GM19025 (cell line): Measurements from ENCODE around the gene HSD11B1.

Experiments
- ATAC-seq: cut with Tn5 transposase; IDR thresholded peaks from one replicate; pipeline ENCODE4 v1.9.1; 2021; ENCODE audit warnings: mild to moderate bottlenecking, low read depth, moderate library complexity; ENCODE audit not compliant: unreplicated experiment

Gene HSD11B1

DNA sequence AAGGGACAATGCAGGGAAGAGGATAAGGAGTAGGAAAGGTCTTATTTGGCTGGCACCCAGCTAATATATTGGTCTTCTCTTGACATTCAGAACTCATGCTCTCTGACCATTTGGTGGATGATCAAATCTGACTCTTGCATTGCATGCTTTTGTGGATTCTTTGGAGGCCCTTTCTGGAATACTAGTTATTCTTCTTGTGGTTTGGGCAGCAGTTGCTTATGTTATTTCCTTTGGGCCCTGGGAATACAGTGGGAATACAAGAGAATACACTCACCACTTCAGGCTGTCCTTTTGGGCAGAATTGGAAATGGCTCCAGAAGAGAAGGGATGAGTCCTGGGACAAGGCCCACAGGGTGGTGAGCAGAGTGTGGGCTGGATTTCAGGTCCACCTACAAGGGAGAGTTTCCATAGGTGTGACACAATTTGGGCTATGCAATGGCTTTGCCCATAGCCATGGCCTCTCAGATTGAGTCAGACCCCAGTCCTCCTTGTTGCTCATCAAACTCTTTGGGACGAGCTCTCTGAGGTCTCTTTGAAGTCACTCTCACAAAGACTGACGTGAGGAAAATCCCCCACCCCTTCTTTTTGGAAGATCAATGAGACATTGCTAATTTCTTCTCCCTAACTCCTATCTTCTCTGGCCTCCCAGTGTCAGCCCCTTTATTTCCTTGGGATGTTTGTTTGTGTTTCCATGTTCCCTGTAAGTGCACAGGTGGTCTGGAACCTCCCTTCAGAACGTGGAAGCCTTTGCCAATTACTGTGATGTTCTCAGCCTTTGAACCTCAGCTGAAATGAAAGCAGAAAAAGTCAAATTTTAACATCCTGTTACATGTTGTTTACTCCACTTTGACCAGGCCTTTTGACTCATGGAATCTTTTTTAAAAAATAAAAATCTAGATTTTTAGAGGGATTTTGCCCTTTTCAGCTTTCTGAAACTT, 19.4 kb downstream of the HSD11B1 start:
- ATAC-seq, result no peak

DNA sequence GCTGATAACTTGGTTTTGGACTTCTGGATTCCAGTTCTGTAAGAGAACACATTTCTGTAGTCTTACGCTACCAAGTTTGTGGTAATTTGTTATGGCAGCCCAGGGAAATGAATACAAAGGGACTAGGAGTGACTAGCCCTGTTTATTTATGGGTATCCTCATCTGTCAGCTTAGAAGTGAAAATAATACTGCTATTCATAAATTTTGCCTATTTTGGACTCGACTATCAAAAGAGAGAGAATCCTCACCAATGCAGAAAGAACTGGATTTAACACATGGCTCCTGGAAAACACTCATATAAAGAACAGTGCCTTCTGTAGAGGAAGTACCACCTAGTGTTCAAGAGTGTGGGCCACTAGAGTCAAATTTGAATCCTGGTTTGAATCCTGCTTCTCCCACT, 22.6 kb downstream of the HSD11B1 start:
- no peak for ATAC-seq

DNA sequence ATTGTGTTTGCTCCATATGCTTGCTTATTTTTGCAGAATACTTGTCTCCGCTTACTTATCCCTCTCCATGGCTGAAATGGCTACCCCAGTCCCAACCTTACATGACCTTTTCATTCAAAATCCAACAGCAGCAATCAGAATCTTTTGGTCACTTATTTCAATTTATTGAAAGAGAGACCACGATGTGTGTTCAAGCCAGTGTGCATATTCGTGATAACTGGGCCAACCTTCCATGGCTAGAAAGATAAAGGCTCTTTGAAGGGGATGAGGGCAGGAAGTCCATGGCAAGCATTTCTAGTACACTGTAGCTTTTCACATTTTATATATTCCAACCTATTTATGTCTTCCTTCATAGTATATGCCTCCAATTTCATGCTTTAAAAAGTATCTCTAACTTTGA, 23.1 kb downstream of the HSD11B1 start:
- ATAC-seq, result no peak

DNA sequence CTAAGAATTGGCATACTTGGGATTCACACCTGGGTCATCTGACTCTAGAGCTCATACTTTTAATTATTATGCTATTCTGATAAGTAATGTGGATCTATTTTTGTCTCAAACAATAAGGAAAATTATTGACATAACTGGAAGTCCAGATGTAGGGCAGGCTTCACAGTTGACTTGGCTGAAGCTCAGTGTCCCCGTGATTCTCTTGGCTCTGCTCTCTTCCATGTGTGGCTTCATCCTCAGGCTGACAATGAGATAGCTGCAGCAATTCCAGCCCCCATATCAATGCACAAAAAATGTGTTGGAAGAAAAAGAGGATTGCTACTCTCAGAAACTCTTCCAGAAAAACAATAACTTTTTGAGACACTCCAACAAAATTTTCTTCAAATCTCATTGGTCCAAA, 23.8 kb downstream of the HSD11B1 start:
- no peak for ATAC-seq

DNA sequence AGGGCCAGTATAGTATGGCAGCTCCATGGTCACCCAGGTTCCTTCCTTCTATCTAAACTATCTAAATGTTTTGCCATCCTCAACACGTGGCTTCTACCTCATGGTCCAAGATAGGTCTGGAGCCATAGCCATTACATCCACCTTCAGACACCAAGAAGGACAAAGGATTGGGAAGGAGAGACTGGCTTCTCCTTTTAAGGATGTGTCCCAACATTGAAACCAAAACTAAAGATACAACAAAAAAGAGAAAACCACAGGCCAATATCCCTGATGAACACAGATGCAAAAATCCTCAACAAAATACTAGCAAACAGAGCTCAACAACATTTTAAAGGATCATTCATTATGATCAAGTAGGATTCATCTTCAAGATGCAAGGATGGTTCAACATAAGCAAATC, 24.8 kb downstream of the HSD11B1 start:
- ATAC-seq, result no peak

DNA sequence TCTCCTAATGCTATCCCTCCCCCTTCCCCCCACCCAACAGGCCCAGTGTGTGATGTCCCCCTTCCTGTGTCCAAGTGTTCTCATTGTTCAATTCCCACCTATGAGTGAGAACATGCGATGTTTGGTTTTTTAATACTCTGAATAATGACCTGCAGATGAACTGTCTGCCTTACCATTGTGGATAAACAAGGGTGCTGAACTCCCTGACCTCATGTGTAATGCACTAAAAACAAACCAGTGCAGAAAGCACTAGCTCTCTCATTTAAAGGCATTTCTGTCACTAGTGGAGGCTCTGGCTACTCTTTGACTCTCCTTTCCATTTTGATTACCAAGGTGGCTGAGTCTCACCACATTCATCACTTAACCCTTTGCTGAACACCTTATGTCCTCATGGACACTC, 28.1 kb downstream of the HSD11B1 start:
- ATAC-seq, result no peak

DNA sequence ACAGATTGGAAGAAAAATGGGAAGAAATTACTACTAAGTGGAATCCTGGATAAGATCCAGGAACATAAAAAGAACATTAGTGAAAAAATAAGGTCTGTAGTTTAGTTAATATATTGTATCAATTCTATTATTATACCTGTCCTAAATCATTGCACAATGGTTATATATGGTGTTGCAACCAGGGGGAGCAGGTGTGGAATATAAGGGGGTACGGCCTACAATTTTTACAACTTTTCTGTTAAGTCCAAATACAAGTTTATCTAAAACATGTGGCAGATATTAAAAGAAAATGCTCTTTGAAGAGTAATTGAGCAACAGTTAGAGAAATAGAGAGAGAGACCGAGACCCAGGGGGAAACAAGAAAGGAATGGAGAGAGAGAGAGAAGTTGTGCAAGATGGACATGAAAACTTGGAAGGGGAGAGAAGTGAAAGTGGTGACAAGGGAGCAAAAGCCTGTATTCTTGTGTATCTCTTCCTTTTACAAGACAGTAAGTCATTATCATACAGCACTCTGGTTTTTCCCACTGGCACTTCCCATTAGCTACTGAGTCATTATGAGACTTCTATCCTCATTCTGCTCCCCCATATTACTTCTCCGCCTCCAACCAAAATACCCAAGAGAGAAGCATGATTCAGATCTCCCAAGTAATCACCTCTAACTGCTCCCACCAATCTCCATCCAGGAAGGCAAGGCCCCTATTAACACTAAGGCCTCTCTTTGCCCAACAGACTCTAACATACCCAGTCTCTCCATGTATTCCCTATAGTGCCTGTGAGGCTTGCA, 29.0 kb downstream of the HSD11B1 start:
- no peak for ATAC-seq

DNA sequence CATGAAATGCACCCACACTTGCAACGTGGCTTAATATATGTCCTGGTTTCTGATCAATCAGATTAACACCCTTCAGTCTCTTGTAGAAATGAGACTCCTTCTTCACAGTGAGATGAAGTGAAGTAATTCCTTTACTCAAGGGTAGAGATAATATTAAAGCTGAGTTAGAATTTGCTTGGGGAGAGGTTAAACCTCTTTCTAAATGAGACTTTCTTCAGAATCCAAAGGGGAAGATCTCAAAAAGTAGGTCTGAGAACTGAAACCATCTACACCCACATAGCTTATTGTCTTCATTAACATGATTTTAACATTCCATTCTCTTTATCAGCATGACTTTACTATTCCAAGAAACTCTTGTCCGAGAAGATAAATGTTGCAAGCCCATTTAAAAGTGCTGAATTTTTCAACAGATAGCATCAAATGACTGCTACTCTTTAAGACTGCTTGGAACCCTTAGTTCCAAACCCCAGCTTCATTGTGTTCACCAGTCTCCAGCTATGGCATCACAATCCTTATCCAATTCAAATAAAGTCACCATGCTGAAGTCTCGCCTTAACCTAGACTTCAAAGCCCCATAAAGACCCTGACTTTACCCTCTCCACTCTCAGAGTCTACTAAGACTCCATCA, 32.0 kb downstream of the HSD11B1 start:
- ATAC-seq, result no peak

DNA sequence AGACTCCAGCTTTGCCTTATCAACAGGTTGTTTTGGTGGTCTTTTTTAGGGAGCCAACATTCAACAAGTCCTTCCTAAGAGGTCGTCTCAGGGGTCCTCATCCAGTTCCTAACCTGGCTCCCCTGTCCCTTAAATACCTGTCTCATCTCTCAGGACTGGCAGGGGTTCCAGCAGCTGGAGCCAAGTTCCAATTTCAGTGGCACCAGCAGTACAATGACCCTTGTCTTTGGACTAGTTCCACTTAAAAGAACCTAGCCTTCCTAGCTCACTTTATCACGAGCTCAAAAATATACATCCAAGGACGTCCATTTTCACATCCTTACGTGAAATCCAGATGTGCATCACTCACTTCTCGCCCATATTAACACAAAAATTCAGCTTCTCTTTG, 32.5 kb downstream of the HSD11B1 start:
- ATAC-seq, result no peak

DNA sequence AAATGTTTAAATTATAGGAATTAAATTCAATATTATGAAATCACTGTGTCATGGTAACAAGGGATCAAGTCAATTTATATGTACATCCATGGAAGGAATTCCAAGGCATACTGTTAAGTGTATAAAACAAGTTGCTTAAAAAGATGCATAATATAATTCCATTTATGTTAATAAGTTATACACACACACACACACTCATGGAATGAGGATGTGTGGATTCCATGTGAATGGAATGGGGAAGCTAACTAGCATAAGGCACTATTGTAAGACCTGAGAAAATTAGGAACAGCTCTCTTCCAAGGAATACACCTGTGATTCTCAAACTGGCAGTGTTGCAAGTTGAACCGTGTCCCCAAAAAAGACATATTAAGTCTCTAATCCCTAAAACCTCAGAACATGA, 33.6 kb downstream of the HSD11B1 start:
- ATAC-seq, result no peak

DNA sequence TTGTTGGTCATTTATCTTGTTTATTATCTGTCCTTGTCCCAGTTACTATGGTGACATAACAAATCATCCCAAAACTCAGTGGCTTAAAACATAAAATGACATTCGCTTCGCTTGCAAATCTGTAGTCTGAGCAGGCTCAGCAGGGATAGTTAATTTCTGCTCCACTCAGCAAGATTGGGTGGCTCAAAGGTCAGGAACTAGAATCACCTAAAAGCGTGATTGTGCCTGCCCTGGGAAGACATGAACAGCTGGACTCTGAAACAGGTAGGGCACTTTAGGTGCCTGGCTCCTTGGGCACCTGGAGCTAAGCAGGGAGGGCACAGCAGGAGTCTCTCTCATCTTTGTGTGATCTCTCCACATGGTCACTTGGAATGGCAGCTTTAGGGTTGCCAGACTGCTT, 36.5 kb downstream of the HSD11B1 start:
- ATAC-seq, result no peak

DNA sequence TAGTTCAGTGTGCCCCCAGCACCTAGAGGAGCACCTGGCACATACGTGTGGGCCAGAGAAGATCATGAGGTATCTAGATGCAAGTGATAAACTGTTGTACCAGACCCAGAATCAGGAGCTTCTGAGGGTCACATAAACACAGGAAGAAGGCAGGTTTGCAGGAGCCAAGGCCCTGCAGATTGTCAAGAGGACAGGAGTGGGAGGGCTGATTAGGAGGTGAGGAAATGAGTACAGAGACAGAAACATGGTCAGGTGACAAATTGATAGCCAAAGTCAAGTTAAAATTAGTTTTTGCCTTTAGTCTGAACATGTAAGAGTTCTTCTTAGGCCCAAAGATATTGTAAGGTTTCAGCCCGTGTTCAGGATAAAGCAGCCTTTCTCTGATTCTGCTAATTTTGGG, 37.2 kb downstream of the HSD11B1 start:
- ATAC-seq, result no peak

DNA sequence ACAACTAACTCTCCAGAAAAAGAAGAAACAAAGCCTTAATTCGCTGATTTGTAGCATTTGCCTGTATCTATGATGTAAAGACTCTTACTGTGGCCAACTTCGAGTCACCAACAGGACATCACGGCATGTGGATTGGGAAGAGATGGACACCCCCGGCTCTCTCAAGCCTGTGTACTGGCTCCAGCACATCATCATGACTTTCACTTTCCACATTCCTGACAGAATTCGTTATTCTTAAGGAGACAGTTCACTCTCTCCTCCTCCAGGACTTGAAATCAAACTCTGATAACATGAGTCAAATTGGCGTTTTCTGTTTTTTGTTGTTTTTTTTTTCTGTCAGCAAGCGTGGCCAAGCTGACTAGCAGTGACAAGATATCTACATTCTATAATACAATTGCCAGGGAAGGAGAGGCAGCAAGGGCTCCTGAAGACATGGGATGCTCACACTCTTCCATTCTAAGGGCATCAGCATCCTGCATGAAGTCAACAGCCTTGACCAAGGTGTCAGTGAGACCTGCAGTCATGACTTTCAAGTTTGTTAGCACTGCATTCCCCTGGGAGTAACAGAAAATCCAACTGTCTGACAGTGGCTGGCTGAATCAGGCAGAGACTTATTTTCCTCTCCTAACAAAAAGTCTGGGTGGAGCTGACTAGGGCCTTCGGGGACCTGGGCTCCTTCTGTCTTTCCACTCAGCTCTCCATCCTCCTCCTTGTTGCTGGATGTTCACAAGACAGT, 37.9 kb downstream of the HSD11B1 start:
- ATAC-seq, result no peak

DNA sequence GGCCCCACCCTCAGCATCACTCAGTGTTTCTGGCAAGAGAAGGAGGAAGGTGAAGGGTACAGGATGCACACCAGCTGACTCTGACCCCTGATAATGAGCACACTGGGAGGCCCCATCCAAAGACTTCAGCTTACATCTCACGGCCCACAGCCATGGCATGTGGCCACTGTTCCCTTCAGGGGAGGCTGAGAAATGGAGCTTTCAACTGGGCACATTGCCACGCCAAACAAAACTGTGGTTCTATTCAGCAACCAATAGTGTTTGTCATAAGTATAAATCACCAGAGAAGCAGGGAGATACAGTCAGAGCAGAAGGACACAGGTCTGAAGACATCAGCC, 38.5 kb downstream of the HSD11B1 start:
- ATAC-seq, result no peak

DNA sequence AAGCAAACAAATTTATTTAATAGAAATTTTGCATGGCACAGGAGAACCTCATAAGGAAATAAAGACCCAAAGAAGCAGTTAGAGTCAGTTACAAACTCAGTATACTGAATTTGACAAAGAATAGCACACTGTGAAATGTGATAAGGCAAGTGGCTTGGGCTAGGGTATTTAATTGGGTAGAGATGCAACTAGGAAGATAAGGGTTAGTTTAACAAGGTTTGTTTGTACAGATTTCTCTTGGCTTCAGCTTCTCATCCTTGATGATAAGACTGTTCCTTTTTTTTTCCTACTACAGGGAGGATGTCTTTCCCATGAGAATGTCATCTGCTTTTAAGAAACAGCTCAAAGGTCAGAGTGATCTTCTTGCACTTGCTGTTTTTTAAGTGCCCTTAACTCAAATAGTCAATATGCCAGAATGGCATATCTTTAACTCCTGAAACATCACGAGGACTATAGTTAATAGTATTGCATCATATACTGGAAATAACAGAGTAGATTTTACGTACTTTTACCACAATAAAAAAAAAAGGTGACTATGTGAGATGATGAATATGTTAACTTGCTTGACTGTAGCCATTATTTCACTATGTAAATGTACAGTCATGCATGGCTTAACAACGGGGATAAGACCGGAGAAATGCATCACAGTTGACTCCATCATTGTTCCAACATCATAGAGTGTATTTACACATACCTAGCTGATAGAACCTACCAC, 42.0 kb downstream of the HSD11B1 start:
- no peak for ATAC-seq

DNA sequence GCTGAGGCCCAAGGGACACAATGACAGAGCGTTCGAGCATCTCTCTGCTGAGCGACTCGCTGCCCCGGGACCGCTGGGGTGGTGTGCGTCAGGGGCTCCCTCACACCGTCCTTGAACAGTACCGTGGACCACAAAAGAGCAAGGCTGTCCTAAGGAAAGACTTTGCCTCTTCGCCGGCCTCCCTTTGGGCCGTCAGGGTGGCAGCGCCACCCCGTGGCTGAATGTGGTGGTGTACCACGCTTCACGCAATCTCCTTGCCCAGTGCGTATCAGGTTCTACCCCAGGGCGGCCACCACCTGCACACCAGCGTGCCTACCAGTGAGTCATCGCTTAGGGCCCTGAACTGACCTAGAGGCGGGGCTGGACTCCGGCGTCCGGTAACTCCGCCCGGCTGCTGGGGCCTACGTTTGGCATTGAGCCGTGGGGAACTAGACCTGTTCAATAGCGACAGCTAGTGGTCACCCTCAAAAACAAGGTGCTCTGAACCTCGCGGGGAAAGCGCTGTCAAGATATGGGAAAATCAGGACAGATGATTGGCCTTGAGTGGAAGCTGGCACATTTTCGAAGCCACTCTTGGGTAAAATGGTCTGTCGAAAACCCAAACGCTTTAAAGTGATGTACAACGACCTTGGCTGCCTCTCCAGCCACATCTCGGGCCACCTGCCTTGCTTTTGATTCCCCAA, 43.1 kb downstream of the HSD11B1 start:
- peak; percentile 67 for ATAC-seq

DNA sequence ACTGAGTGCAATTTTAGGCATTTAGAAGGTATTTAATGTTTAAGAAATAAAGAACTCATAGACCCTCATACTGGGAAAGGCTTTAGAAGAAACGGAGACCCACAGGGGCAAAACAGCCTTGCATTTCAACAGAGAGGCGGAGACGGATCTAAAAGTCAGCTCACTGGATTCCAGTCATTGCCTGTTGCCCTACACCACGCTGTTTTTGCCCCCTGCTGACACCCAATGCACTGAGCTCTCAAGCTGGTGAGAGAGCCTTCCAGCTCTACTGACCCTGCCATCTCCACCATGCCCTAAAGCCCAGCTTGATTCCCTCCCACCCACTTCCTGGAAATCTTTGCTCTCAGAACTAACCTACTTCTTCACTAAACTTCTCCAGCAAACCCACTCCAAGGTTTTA, 44.0 kb downstream of the HSD11B1 start:
- ATAC-seq, result no peak

DNA sequence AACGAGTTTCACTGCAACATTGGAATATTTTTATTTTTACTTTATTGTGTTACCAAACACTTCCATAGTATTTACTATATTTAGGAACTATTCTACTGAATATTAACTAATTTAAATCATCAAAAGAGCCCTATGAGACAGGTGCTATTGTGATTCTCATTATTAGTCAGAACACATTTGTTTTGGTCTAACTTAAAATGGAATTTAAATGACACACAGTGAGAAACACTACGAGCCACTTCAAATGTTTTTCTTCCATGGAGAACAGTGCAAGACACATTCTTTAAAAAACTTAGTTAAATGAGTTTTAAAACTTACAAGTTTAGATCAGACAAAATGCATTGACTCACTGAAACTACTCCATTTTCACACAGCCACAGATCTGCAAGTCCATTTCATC, 44.6 kb downstream of the HSD11B1 start:
- ATAC-seq, result no peak

DNA sequence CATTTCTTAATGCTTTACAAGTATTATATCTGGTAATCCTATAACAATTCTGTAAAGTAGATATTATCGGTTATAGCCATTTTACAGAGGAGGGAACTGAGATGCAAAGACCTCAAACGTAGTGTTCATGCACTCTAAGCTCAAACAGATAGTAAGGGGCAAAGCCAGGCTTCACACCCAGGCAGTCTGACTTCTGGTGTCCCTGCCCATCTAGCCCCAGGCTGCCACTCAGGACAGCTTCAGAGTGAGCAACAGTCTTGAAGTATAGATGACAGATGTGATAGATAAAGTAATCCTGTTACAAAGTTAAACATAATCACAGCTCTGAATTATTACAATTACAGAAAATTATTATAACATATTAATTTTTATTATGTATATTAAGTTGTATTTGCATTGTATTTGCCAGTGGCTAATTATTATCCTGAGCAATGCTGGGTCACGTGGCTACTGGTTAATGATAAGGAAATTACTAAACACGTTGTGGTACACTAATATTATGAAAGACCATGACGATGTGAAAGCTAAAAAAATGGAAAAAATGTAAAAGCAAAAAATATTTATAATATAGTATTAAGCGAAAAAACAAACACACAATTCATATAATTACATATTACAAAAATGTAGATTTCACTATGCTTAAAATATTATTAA, 45.2 kb downstream of the HSD11B1 start:
- ATAC-seq, result no peak
